Cardiac fibroblast (primary cell): ENCODE data around the gene KMT2A.
"Not testable (repeated sequence)": the region's sequence is repeated elsewhere in the genome, so short reads cannot be mapped to it uniquely, and the experiment has no call there.

Experiments used
- DNase-seq, 2 donors: peaks; one replicate each; pipeline versions ENCODE4 v3.0.0 to v3.0.0-alpha.2; 2010; ENCODE audit warnings: low read depth in 2 of 2
- H3K4me3 ChIP-seq, 2 donors: replicated peaks in 1 of 2; 1 replicate in 1 of 2; 2 replicates in 1 of 2; pipeline ENCODE4 v1.5.1; 2011; ENCODE audit warnings: low read depth in 2 of 2, low read length in 2 of 2, mild to moderate bottlenecking in 2 of 2, moderate library complexity in 1 of 2
- TF ChIP-seq, protein P1 (sequence below): IDR thresholded peaks from one replicate; pipeline ENCODE4 v1.5.1; 2011; ENCODE audit warnings: low read depth, mild to moderate bottlenecking, low read length, inconsistent platforms

Gene KMT2A

GRCh38 chr11:118435893-118436624 lies at the start of gene KMT2A:
Gene KMT2A (plus strand): TSS chr11:118436492. CDS start chr11:118436513, 21 bp downstream.
- H3K4me3 ChIP-seq, result peak within 1 kb of the TSS; percentile 89 to 92
- DNase-seq, result peak; percentile 97 to 99
- TF ChIP-seq, protein P1, sequence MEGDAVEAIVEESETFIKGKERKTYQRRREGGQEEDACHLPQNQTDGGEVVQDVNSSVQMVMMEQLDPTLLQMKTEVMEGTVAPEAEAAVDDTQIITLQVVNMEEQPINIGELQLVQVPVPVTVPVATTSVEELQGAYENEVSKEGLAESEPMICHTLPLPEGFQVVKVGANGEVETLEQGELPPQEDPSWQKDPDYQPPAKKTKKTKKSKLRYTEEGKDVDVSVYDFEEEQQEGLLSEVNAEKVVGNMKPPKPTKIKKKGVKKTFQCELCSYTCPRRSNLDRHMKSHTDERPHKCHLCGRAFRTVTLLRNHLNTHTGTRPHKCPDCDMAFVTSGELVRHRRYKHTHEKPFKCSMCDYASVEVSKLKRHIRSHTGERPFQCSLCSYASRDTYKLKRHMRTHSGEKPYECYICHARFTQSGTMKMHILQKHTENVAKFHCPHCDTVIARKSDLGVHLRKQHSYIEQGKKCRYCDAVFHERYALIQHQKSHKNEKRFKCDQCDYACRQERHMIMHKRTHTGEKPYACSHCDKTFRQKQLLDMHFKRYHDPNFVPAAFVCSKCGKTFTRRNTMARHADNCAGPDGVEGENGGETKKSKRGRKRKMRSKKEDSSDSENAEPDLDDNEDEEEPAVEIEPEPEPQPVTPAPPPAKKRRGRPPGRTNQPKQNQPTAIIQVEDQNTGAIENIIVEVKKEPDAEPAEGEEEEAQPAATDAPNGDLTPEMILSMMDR, result no peak

- no peak overlapping the region for H3K4me3 ChIP-seq
- TF ChIP-seq, protein P1, result no peak
- no peak for DNase-seq
These were observed 40.2 kb upstream of the KMT2A start for GRCh38 chr11:118396097-118396501.

GRCh38 chr11:118397448-118397847 lies 38.8 kb upstream of the KMT2A start:
- TF ChIP-seq, protein P1, result no peak
- H3K4me3 ChIP-seq, result no peak overlapping the region
- DNase-seq, result no peak

DNA sequence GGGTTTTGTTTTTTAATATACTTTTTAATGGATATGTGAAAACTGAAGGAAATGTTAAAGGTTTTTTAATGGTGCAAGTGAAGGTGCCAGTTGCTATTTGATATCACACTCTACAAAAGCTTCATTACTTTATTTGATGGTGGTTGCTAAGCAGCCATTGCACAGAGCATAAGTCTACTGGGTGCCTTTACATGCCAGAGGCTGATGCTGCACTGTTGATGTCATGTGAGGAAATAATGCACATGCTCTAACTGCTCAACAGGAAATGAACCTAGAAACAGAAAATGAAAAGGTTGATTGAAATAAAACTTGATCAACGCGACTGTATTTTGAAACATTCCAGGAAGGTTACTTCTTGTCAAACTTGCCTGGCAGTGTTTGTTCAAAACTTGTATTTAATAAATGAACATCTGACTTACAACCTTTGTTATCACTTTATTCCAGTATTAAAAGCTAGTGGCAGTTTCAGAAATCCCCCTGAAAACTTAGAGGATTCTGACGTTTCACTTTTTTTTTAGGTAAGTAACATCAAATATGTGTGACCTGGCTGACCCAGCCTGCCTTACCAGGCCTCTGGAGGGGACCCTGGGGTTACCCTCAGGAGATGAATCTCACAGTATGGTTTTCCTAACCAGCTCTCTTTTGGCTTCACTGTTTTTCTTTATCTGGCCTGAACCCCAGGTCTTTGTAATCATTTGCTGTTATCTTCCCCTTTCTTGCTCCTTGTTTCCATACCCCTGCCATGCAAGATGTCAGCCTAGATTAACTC lies 37.3 kb upstream of the KMT2A start:
- DNase-seq, result peak; percentile 4 to 31
- TF ChIP-seq, protein P1, result no peak
- H3K4me3 ChIP-seq, result no peak overlapping the region

DNA sequence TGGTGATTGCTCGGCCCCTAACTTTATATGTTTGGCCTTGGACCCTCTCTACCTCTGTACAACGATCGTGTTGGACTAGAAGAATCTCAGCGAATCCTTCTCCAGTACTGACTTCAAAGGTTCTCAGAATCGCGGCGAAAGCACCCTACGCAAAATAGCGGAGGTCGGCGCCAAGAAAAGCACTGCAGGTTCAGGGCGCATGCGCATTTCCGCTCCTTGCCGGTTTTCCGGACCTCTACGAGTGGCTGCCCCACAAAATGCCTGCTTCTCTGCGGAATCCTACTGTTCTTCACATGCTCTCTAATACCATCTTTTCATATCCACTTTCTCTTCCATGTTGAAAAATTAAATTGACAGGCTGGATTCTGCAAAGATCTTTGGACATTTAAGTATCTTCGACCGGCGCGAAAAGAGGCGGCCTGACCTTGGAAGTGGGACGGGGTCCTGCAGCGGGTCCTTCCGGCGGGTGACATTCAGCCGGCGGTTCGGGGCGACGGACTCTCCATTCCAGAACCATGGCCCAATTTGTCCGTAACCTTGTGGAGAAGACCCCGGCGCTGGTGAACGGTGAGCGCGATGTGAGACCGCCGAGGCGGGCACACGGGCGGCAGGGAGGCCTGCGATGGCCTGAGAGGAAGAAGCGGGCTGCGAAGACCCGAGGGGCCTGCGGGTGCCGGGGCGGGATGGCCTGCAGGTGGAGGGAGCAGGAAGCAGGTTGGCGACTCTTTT lies 35.0 kb upstream of the KMT2A start, which contains the start of gene ATP5MG:
Gene ATP5MG, plus strand, starts transcription at position 456 of the 729 bp plus-strand sequence. Its CDS starts 60 bp downstream, at position 516.
- TF ChIP-seq, protein P1, result peak; percentile 8
- peak; percentile 94 to 95 for DNase-seq
- H3K4me3 ChIP-seq, result peak within 1 kb of the TSS; percentile 93

DNA sequence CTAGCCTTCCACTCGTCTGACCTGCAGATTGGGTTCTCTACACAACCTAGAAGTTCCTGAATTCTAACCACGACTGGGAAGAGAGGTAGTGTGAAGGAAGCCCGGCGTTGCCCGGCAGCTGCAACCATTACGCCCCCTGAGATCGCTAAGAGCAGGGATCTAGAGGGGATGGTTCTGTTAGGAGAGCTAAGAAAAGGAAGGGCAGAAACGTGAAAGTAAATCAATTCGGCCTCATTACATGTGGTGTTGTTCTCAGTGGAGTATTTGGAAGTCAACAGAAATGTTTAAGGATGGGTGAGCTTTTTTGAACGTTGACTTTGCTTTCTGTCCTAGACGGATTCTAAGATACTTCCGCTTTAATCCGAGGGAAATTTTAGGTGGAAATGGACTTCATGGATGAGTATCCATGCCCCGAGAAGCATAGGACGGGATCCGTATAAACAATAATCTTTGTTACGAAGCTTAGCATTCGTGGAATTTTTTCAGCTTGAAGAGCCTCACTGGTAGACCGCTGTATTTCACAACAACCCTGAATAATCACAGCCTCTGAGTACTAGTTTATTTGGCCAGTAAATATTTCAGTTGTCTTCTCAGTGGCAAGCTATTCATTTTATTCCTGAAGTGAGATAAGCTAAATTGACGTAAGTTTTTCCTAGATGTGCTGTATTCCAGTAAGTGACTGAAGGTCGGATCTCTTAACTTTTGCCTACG lies 34.3 kb upstream of the KMT2A start:
- peak; percentile 86 to 90 for DNase-seq
- peak overlapping the region; percentile 93 for H3K4me3 ChIP-seq
- TF ChIP-seq, protein P1, result no peak

- peak overlapping the region; percentile 93 for H3K4me3 ChIP-seq
- not testable (repeated sequence) for DNase-seq
These were observed 33.7 kb upstream of the KMT2A start for GRCh38 chr11:118402594-118402993.
